GM06990 (cell line): ENCODE measurements around the gene IL17B.
"Not testable (repeated sequence)": the region's sequence is repeated elsewhere in the genome, so short reads cannot be mapped to it uniquely, and the experiment has no call there.

ENCODE experiments used
- DNase-seq: peaks from one replicate; pipeline ENCODE4 v3.0.0-alpha.2; 2011; ENCODE audit not compliant: insufficient read length; ENCODE audit errors: extremely low read depth
- H3K27me3 ChIP-seq: replicated peaks from 2 replicates; pipeline ENCODE4 v1.6.0; 2011; ENCODE audit warnings: low read length; ENCODE audit not compliant: control insufficient read depth, insufficient read depth
- H3K36me3 ChIP-seq: 2 replicates; pipeline ENCODE4 v1.5.1; 2011; ENCODE audit warnings: low read length; ENCODE audit not compliant: control insufficient read depth, insufficient read depth
- H3K4me3 ChIP-seq: replicated peaks from 2 replicates; pipeline ENCODE4 v1.5.1; 2011; ENCODE audit warnings: low read depth, mild to moderate bottlenecking, control low read depth, low read length
- TF ChIP-seq, protein P1 (sequence below): IDR thresholded peaks from 2 replicates; pipeline ENCODE4 v1.5.1; 2011; ENCODE audit warnings: low read length, control low read depth, mild to moderate bottlenecking, inconsistent platforms; ENCODE audit not compliant: insufficient read depth, poor library complexity, severe bottlenecking

Gene IL17B

DNA sequence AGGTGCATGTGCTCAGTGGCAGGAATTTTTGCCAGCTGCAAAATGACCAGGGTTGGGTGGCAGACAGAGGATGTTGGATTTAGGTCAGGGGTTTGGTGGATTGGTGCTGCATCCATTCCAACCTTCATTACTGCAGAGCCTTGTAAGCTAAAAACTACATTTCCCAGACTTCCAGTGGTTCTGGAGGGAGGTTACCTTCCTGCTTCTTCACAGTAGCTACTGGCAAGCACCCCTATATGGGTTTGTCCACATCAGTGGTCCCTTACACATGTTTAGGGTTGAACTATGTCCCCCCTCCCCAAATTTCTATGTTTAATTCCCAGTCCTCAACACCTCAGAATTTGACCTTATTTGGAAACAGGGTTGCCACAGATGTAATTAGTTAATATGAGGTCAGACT, 20.7 kb upstream of the IL17B start:
- Histone ChIP-seq H3K36me3 (no peaks in the 10 kb centered on the region), H3K27me3 (no peaks in the 10 kb centered on the region), H3K4me3 (no peak overlapping the region)
- no peak for DNase-seq
- TF ChIP-seq, protein P1, sequence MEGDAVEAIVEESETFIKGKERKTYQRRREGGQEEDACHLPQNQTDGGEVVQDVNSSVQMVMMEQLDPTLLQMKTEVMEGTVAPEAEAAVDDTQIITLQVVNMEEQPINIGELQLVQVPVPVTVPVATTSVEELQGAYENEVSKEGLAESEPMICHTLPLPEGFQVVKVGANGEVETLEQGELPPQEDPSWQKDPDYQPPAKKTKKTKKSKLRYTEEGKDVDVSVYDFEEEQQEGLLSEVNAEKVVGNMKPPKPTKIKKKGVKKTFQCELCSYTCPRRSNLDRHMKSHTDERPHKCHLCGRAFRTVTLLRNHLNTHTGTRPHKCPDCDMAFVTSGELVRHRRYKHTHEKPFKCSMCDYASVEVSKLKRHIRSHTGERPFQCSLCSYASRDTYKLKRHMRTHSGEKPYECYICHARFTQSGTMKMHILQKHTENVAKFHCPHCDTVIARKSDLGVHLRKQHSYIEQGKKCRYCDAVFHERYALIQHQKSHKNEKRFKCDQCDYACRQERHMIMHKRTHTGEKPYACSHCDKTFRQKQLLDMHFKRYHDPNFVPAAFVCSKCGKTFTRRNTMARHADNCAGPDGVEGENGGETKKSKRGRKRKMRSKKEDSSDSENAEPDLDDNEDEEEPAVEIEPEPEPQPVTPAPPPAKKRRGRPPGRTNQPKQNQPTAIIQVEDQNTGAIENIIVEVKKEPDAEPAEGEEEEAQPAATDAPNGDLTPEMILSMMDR, result no peak

DNA sequence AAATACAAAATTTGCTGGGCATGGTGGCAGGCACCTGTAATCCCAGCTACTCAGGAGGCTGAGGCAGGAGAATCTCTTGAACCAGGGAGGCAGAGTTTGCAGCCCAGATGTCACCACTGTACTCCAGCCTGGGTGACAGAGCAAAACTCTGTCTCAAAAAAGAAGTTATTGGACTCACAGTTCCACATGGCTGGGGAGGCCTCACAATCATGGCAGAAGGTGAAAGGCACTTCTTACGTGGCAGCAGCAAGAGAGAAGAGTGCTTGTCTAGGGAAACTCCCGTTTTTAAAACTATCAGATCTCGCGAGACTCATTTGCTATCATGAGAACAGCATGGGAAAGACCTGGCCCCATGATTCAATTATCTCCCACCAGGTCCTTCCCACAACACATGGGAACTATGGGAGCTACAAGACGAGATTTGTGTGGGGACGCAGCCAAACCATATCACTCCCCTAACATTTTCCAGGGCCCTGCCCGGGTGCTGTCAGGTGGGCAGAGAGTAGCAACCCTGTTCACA, 19.7 kb upstream of the IL17B start:
- not testable (repeated sequence) for DNase-seq, H3K4me3 ChIP-seq, H3K36me3 ChIP-seq, H3K27me3 ChIP-seq

GRCh38 chr5:149397530-149397929, 18.4 kb upstream of the IL17B start:
- H3K27me3 ChIP-seq, result no peaks in the 10 kb centered on the region
- H3K4me3 ChIP-seq, result no peak overlapping the region
- no peaks in the 10 kb centered on the region for H3K36me3 ChIP-seq
- TF ChIP-seq, protein P1, result no peak
- DNase-seq, result no peak

DNA sequence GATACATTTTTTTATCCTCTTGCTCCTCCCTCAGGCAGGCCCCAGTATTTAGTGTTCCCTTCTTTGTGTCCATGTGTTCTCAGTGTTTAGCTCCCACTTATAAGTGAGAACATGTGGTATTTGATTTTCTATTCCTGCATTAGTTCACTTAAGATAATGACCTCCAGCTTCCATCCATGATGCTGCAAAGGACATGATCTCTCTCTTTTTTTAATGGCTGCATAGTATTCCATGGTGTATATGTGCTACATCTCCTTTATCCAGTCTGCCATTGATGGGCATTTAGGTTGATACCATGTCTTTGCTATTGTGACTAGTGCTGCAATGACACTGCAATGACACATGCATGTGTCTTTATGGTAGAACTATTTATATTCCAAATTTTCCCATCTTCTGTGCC, 15.9 kb upstream of the IL17B start:
- not testable (repeated sequence) for H3K27me3 ChIP-seq, H3K36me3 ChIP-seq, H3K4me3 ChIP-seq, DNase-seq

- no peak for DNase-seq
- Histone ChIP-seq H3K4me3 (no peak overlapping the region), H3K27me3 (no peaks in the 10 kb centered on the region), H3K36me3 (no peaks in the 10 kb centered on the region)
- TF ChIP-seq, protein P1, result no peak
These were observed 13.6 kb upstream of the IL17B start for GRCh38 chr5:149392718-149393117.

DNA sequence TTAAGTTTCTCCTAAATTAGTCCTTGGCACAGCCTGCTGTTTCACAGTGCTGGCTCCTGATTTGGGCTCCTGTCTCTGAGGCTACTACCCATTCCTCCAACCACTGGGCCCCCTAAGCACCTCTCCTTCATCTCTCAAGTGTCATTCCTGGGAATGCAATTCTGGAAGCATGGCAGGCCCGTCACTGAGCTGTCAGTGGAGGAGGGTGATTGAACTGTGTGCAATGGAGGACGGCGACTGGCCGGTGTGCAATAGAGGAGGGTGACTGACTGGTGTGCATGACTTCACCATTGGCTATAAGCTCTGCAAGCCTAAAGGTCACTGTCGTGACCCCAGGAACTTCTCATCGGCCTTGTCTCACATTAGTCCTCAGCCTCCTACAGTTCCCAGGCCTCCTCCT, 12.4 kb upstream of the IL17B start:
- DNase-seq, result no peak
- TF ChIP-seq, protein P1, result no peak
- no peaks in the 10 kb centered on the region for H3K27me3 ChIP-seq
- H3K36me3 ChIP-seq, result no peaks in the 10 kb centered on the region
- H3K4me3 ChIP-seq, result no peak overlapping the region

GRCh38 chr5:149391076-149391475, 12.0 kb upstream of the IL17B start:
- H3K36me3 ChIP-seq, H3K27me3 ChIP-seq, DNase-seq, H3K4me3 ChIP-seq: not testable (repeated sequence)
